ENCODE results near the gene CCNY. TPM values are rescaled to one million over a fixed set of nuclear protein-coding genes. Genes with fewer than 3 reads are reported as not detected.

CCNY gene
- total and polyA plus RNA-seq, 2 of the 13 experiments (the other 11 are each of a cell fraction or from before 2014, with no cell fraction given), result 48.2 to 54.7 TPM

GRCh38 chr10:35542303-35542702 lies 206.0 kb downstream of the CCNY start (continued):
- TF ChIP-seq SETDB1 (CRISPR knock-in tag; IDR thresholded peaks at IDR 0.05; ENCODE audit: borderline replicate concordance) (no peak), TOPORS (CRISPR knock-in tag; IDR thresholded peaks at IDR 0.05) (no peak), ZNF687 (CRISPR knock-in tag; IDR thresholded peaks at IDR 0.05) (peak; percentile 54), ZBTB10 (CRISPR knock-in tag; IDR thresholded peaks at IDR 0.05; ENCODE audit: borderline replicate concordance) (no peak), EEA1 (CRISPR knock-in tag; IDR thresholded peaks at IDR 0.05; ENCODE audit: borderline replicate concordance) (no peak), ZNF75D (CRISPR knock-in tag; IDR thresholded peaks at IDR 0.05; ENCODE audit: borderline replicate concordance) (no peak), TMF1 (CRISPR knock-in tag; IDR thresholded peaks at IDR 0.05; ENCODE audit: low read depth) (no peak), SP1 (IDR thresholded peaks at IDR 0.05) (no peak), SP1 (CRISPR knock-in tag; IDR thresholded peaks at IDR 0.05) (no peak), ARID3A (IDR thresholded peaks at IDR 0.05; ENCODE audit: low read depth, low read length) (peak; percentile 64; the same call in 1 of the 2 replicates), DR1 (CRISPR knock-in tag; IDR thresholded peaks at IDR 0.05) (no peak), RFX5 (IDR thresholded peaks at IDR 0.05; ENCODE audit: low read depth, low read length) (no peak), PLRG1 (conservative IDR thresholded peaks at IDR 0.05) (no peak), FOXO1 (CRISPR knock-in tag; IDR thresholded peaks at IDR 0.05) (peak; percentile 67; the same call in 1 of the 2 replicates), ZBTB21 (CRISPR knock-in tag; IDR thresholded peaks at IDR 0.05) (peak; percentile 92), MYNN (CRISPR knock-in tag; IDR thresholded peaks at IDR 0.05; ENCODE audit: low read depth) (no peak), ZNF513 (CRISPR knock-in tag; conservative IDR thresholded peaks at IDR 0.05) (no peak), FOXM1 (CRISPR knock-in tag; IDR thresholded peaks at IDR 0.05) (no peak), REL (CRISPR knock-in tag; conservative IDR thresholded peaks at IDR 0.05) (no peak), GMEB1 (CRISPR knock-in tag; IDR thresholded peaks at IDR 0.05; ENCODE audit: borderline replicate concordance) (no peak)

Data from HepG2 (cell line).